ENCODE data around the gene GRID2.

DNA sequence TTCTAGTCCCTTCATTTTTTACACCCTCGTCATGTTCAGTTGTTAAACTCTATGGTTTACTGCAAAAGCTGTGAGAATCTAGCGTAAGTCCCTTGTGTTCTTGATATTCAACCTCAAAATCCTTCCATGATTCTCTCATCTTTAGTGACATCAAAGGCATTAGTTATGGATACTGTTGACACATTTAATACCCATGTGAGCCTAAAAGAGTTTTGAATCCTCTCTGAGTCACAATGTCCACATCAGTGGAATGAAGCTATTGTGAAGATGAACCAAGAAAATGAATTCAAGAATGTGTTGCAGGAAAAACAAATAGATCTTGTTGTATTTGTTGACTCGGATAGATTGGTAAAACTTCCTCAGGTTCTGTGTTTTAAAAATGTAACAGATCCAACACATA, 1130.1 kb downstream of the GRID2 start:
- no peak for TF ChIP-seq POLR2A (IDR thresholded peaks at IDR 0.05)
- TF ChIP-seq, protein P1, sequence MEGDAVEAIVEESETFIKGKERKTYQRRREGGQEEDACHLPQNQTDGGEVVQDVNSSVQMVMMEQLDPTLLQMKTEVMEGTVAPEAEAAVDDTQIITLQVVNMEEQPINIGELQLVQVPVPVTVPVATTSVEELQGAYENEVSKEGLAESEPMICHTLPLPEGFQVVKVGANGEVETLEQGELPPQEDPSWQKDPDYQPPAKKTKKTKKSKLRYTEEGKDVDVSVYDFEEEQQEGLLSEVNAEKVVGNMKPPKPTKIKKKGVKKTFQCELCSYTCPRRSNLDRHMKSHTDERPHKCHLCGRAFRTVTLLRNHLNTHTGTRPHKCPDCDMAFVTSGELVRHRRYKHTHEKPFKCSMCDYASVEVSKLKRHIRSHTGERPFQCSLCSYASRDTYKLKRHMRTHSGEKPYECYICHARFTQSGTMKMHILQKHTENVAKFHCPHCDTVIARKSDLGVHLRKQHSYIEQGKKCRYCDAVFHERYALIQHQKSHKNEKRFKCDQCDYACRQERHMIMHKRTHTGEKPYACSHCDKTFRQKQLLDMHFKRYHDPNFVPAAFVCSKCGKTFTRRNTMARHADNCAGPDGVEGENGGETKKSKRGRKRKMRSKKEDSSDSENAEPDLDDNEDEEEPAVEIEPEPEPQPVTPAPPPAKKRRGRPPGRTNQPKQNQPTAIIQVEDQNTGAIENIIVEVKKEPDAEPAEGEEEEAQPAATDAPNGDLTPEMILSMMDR (IDR thresholded peaks at IDR 0.05): no peak
